ENCODE data around the gene SRPK3.
A peak's percentile ranks its signal among the peaks of the same experiment; 100 is the strongest.

Gene SRPK3

DNA sequence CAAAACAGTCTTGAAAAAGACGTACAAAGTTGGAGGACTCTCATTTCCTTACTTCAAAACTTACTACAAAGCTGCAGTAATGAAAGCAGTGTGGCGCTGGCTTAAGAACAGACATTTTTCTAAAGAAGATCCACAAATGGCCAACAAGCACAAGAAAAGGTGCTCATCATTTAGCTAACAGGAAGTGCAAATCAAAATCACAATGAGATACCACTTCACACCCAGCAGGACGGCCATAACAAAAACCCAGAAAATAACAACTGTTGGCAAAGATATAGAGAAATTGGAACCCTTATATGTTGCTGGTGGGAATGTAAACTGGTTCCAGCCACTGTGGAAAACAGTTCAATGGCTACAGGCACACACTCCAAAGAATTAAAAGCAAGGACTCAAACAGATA, 46.2 kb downstream of the SRPK3 start:
- no peak for DNase-seq (ENCODE audit: low read depth)
- in situ Hi-C loops (cut with HindIII; ENCODE audit: low sequenced_read_pairs) = no loop called here
- no peak overlapping the region for H3K4me3 ChIP-seq (ENCODE audit: low read depth, low read length)
- TF ChIP-seq, protein P1, sequence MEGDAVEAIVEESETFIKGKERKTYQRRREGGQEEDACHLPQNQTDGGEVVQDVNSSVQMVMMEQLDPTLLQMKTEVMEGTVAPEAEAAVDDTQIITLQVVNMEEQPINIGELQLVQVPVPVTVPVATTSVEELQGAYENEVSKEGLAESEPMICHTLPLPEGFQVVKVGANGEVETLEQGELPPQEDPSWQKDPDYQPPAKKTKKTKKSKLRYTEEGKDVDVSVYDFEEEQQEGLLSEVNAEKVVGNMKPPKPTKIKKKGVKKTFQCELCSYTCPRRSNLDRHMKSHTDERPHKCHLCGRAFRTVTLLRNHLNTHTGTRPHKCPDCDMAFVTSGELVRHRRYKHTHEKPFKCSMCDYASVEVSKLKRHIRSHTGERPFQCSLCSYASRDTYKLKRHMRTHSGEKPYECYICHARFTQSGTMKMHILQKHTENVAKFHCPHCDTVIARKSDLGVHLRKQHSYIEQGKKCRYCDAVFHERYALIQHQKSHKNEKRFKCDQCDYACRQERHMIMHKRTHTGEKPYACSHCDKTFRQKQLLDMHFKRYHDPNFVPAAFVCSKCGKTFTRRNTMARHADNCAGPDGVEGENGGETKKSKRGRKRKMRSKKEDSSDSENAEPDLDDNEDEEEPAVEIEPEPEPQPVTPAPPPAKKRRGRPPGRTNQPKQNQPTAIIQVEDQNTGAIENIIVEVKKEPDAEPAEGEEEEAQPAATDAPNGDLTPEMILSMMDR (IDR thresholded peaks at IDR 0.05; ENCODE audit: low read depth, low read length, missing control alignments) = no peak

DNA sequence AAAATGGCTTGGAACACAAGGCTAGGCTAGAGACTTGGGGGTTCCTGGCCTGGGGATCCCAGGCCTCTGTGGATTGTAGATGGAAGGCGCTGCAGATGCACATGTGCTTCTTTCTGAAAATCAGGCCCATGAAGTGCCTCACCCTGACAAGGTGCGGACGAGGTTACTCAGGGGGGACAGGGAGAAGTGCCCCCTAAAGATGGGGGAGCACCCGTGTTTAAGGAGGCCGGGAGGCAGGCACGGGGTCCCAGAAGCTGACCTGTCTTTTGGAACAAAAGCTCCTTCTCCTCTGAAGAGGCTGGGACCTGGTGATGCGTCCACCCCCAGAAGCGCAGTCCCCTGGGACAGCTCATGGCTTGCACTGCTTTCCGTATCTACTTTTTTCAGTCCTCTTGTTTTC, 47.1 kb downstream of the SRPK3 start:
- TF ChIP-seq, protein P1 (IDR thresholded peaks at IDR 0.05; ENCODE audit: low read depth, low read length, missing control alignments) = no peak
- H3K4me3 ChIP-seq (ENCODE audit: low read depth, low read length) = no peak overlapping the region
- in situ Hi-C loops (cut with HindIII; ENCODE audit: low sequenced_read_pairs) = no loop called here
- DNase-seq (ENCODE audit: low read depth) = no peak

DNA sequence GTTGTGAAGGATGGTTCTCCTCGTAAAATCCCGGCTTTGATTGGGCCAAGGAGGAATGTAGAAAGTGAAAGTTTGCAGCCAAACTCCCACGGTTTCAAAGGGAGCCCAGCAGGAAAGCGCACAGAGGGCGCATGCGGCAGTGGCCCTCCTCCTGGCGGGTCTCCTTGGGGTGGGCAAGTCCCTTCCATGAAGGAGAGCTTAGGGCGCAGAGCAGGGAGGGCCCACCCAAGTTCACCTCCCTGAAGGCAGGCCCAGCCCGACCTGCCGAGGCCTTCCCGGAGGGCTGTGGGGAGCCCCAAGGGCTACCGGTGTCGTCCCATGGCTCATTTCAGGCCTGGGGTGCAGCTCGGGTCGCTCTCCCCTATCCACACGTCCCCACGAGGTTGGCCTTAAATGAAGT, 47.5 kb downstream of the SRPK3 start:
- H3K4me3 ChIP-seq (ENCODE audit: low read depth, low read length) = peak overlapping the region; percentile 15
- TF ChIP-seq, protein P1 (IDR thresholded peaks at IDR 0.05; ENCODE audit: low read depth, low read length, missing control alignments) = no peak
- DNase-seq (ENCODE audit: low read depth) = no peak
- in situ Hi-C loops (cut with HindIII; ENCODE audit: low sequenced_read_pairs) = no loop called here

DNA sequence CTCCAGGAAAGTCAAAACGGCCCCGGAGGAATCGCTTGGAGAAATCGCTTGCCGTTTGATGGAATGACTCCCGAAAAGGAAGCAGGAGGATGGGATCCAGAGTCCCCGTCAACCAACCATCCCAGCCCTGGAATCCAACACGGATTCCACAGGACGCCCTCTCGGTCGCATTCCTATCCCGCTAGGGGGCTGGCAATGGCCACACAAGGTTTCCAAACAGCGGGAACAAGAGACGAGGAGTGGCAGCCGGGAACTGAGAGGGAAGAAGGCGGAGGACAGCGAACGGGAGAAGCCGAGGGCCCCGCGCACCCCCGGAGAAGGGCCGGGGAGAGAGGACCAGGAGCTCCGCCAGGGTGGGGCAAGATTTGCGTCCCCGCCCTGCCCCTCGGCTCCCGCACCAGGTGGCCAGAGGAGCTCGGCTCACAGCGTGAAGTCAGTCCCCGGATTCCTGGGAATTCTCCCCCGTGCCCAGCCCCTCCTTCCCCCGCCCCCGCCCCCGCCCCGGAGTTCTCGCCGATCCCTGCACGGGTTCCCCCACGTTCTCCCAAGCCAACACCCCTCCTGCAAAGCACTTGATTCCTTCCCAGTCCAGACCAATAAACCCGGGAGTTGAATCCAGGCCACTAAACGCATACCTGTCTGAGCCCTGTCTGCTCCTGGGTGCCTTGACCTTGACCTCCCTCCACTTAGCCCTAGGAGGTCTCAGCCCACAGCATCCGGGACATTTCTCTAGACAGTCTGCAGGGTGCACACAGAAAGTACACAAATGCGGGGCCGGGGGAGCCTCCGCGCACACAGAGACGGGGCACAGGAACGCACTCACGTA, 48.1 kb downstream of the SRPK3 start:
- TF ChIP-seq, protein P1 (IDR thresholded peaks at IDR 0.05; ENCODE audit: low read depth, low read length, missing control alignments) = no peak
- DNase-seq (ENCODE audit: low read depth) = no peak
- H3K4me3 ChIP-seq (ENCODE audit: low read depth, low read length) = peak overlapping the region; percentile 15
- in situ Hi-C loops (cut with HindIII; ENCODE audit: low sequenced_read_pairs) = no loop called here

DNA sequence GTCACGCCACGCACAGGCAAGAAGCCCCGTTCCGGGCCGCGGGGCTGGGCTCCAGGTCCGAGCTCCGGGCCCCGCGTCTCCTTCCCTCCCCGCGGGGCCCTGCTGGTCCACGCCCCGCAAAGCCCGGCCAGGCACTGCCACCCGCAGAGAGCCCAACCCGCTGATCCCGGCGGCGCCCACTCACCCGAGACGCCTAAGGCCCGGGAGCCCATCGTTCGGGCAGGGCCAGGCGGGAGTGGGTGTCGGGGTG, 48.6 kb downstream of the SRPK3 start:
- H3K4me3 ChIP-seq (ENCODE audit: low read depth, low read length) = peak overlapping the region; percentile 7
- TF ChIP-seq, protein P1 (IDR thresholded peaks at IDR 0.05; ENCODE audit: low read depth, low read length, missing control alignments) = no peak
- in situ Hi-C loops (cut with HindIII; ENCODE audit: low sequenced_read_pairs) = no loop called here
- DNase-seq (ENCODE audit: low read depth) = no peak

DNA sequence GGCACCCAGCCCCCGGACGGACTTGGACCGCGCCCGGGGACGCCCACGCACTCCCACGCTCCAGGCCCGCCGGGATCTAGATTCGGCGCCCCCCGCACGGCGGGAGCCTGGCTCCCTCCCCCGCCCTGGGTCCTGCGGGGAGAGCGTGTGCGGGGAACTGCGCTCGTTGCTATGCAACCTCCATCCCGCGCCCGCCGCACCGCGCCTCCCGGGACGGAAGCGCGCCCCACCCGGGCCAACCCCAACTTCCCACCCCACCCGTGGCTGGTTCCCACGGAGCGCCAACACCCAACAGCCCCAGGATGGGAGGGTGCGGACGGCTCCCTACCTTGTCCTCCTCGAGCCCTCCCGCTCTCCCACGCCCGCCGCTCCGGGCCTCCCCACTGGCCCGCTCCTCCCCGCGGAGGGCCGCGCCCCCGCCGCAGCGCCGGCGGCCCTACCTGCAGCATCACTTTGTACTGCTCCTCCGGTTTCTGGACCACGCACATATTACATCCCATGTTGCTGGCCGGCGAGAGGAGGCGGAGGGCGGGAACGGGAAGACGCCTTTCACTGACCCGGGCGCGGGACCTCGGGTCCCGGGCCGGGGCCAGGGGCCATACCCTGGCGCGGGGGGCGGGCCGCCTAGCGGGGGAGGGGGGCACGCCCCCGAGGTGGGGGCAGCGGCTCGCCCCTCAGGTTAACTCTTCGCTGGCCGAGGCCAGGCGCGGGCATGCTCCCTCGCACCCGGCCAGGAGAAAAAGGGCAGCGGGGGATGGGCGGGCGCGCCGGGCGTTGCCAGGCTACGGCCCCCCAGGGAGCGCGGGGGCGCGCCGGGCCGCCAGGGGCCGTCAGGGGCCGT, 49.2 kb downstream of the SRPK3 start, which contains the start of gene PDZD4:
Gene PDZD4 (minus strand): TSS at position 746 of the 841 bp plus-strand sequence. CDS start 246 bp downstream, at position 500.
- in situ Hi-C loops (cut with HindIII; ENCODE audit: low sequenced_read_pairs) = no loop called here
- H3K4me3 ChIP-seq (ENCODE audit: low read depth, low read length) = peak within 1 kb of the TSS; percentile 7
- no peak for DNase-seq (ENCODE audit: low read depth)
- TF ChIP-seq, protein P1 (IDR thresholded peaks at IDR 0.05; ENCODE audit: low read depth, low read length, missing control alignments) = no peak

Measured in astrocyte of the cerebellum (primary cell).